HepG2 (cell line): Measurements from ENCODE around the gene BCAS3. TPM values are rescaled to one million over a fixed set of nuclear protein-coding genes. Genes with fewer than 3 reads are reported as not detected.

Source experiments
- ATM ChIP-seq: fragments of 450-650 bp; IDR thresholded peaks from 2 replicates; pipeline ENCODE4 v1.7.1; 2017; ENCODE audit warnings: mild to moderate bottlenecking, borderline replicate concordance
- CENPBD1 ChIP-seq: sonication (generic); formaldehyde crosslinking; IDR thresholded peaks from 2 replicates; pipeline ENCODE4 v1.8.0; 2022; ENCODE audit warnings: missing genetic modification reagents, low read depth, mild to moderate bottlenecking, borderline replicate concordance
- DMAP1 ChIP-seq: IDR thresholded peaks from 2 replicates; pipeline ENCODE4 v1.6.1; 2016
- HDAC1 ChIP-seq: sonication (generic); formaldehyde crosslinking; IDR thresholded peaks from 2 replicates; pipeline ENCODE4 v1.5.1; 2020; ENCODE audit warnings: mild to moderate bottlenecking, missing genetic modification reagents
- RNF2 ChIP-seq: fragments of 450-650 bp; conservative IDR thresholded peaks from 2 replicates; pipeline ENCODE4 v1.6.1; 2016; ENCODE audit warnings: low read depth
- SP4 ChIP-seq: sonication (generic); formaldehyde crosslinking; IDR thresholded peaks from 2 replicates; pipeline ENCODE4 v1.8.1; 2023; ENCODE audit warnings: mild to moderate bottlenecking, missing genetic modification reagents
- ZBTB40 ChIP-seq, 2 experiments: fragments of 450-650 bp in 1 of 2; sonication (generic) in 1 of 2; formaldehyde crosslinking in 1 of 2; IDR thresholded peaks; 2 replicates each; pipeline versions ENCODE4 v1.6.1 to v1.8.0; 2016 to 2022; ENCODE audit warnings: antibody characterized with exemption in 1 of 2, mild to moderate bottlenecking in 1 of 2, missing genetic modification reagents in 1 of 2
- ZNF605 ChIP-seq: sonication (generic); formaldehyde crosslinking; IDR thresholded peaks from 2 replicates; pipeline ENCODE4 v1.8.0; 2022; ENCODE audit warnings: mild to moderate bottlenecking, missing genetic modification reagents
- ZNF687 ChIP-seq: sonication (generic); formaldehyde crosslinking; IDR thresholded peaks from 2 replicates; pipeline ENCODE4 v1.5.1; 2020; ENCODE audit warnings: mild to moderate bottlenecking, missing genetic modification reagents, moderate library complexity
- ZNF75D ChIP-seq: sonication (generic); formaldehyde crosslinking; IDR thresholded peaks from 2 replicates; pipeline ENCODE4 v1.8.1; 2023; ENCODE audit warnings: missing genetic modification reagents, mild to moderate bottlenecking, borderline replicate concordance
- polyA plus RNA-seq, 8 experiments: library from polyadenylated mRNA; depleted of rRNA in 3 of 8; stranded (reverse) in 7 of 8; unstranded in 1 of 8; fragments of >200 nt; fragmentation: Illumina TruSeq in 4 of 8; extraction: Trizol in 4 of 8; gene quantifications; 2 replicates each; pipeline versions ENCODE4 v1.2.1 to v1.2.3, GENCODE V29; 2011 to 2016; ENCODE audit warnings: low read depth in 4 of 8, missing spikeins in 1 of 8, mixed read lengths in 1 of 8; ENCODE audit not compliant: insufficient read depth in 1 of 8
- total RNA-seq, 5 experiments: library from RNA; depleted of rRNA; stranded (reverse); fragments of >200 nt; fragmentation: Illumina TruSeq; extraction: Trizol; gene quantifications; 2 replicates each; pipeline ENCODE4 v1.2.3, GENCODE V29; 2016; ENCODE audit warnings: low read depth in 1 of 5
- TF ChIP-seq, protein P1 (sequence below): IDR thresholded peaks from 2 replicates; pipeline ENCODE4 v1.6.1; 2018; ENCODE audit warnings: missing genetic modification reagents, mild to moderate bottlenecking, missing compliant biosample characterization
- TF ChIP-seq, protein P2 (sequence below): sonication (generic); formaldehyde crosslinking; IDR thresholded peaks from 2 replicates; pipeline ENCODE4 v1.8.1; 2023; ENCODE audit warnings: mild to moderate bottlenecking, inconsistent platforms, moderate library complexity, missing genetic modification reagents, borderline replicate concordance

Gene BCAS3
- total and polyA plus RNA-seq, 2 of the 13 experiments (the other 11 are each of a cell fraction or from before 2014, with no cell fraction given) = 10.7 to 11.2 TPM

GRCh38 chr17:61394630-61395408 lies 717.2 kb downstream of the BCAS3 start (continued):
- TF ChIP-seq ZBTB40 (IDR thresholded peaks at IDR 0.05) (no peak), ZBTB40 (CRISPR knock-in tag; IDR thresholded peaks at IDR 0.05) (no peak), ATM (no peak), DMAP1 (CRISPR knock-in tag) (peak; percentile 2; the same call in 1 of the 2 replicates), RNF2 (no peak), SP4 (CRISPR knock-in tag) (no peak), ZNF605 (CRISPR knock-in tag) (no peak), ZNF75D (CRISPR knock-in tag) (no peak), HDAC1 (CRISPR knock-in tag) (no peak), CENPBD1 (no peak), ZNF687 (CRISPR knock-in tag) (no peak; the same call in 1 of the 2 replicates)
- TF ChIP-seq, protein P1, sequence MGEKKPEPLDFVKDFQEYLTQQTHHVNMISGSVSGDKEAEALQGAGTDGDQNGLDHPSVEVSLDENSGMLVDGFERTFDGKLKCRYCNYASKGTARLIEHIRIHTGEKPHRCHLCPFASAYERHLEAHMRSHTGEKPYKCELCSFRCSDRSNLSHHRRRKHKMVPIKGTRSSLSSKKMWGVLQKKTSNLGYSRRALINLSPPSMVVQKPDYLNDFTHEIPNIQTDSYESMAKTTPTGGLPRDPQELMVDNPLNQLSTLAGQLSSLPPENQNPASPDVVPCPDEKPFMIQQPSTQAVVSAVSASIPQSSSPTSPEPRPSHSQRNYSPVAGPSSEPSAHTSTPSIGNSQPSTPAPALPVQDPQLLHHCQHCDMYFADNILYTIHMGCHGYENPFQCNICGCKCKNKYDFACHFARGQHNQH (CRISPR knock-in tag) = no peak
- TF ChIP-seq, protein P2, sequence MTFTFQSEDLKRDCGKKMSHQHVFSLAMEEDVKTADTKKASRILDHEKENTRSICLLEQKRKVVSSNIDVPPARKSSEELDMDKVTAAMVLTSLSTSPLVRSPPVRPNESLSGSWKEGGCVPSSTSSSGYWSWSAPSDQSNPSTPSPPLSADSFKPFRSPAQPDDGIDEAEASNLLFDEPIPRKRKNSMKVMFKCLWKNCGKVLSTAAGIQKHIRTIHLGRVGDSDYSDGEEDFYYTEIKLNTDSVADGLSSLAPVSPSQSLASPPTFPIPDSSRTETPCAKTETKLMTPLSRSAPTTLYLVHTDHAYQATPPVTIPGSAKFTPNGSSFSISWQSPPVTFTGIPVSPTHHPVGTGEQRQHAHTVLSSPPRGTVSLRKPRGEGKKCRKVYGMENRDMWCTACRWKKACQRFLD (CRISPR knock-in tag) = no peak
